HepG2 (cell line): ENCODE data around the gene L2HGDH. TPM values are rescaled to one million over a fixed set of nuclear protein-coding genes. Genes with fewer than 3 reads are reported as not detected.

Experiments used
- ATAC-seq: fragments of 200-7000 bp; cut with Tn5 transposase; 3 replicates; pipeline ENCODE4 v1.9.1; 2020; ENCODE audit warnings: mild to moderate bottlenecking, moderate library complexity
- BruUV-seq: library from RNA; stranded (reverse); fragments of 400-500 nt; replicated peaks from 2 replicates; lab custom pipeline; 2021; lab: Mats Ljungman, UMichigan
- CTCF ChIA-PET: fragments of 300-600 bp; formaldehyde crosslinking; extraction: SDS; loops from one replicate; lab custom pipeline; 2021; ENCODE audit warnings: low total read pairs, inconsistent platforms, low intra/inter-chr PET ratio; lab: Yijun Ruan, JAX
- POLR2A ChIA-PET: fragments of 350-600 bp; sonication (Branson Sonifier 250); formaldehyde crosslinking; loops from one replicate; lab custom pipeline; 2020; ENCODE audit warnings: antibody characterized with exemption, inconsistent platforms; lab: Yijun Ruan, JAX
- DNase-seq: peaks from one replicate; pipeline ENCODE4 v3.0.0-alpha.2; 2015; ENCODE audit warnings: low spot score
- FAIRE-seq: peaks from 3 replicates; lab custom pipeline; 2011; peaks lifted over from hg19 to GRCh38; lab: Jason Lieb, UNC
- H2AFZ ChIP-seq: one replicate; pipeline ENCODE4 v1.6.1; 2011; ENCODE audit warnings: low read length, inconsistent platforms
- H3K27ac ChIP-seq: fragments of 300-600 bp; 3 replicates; pipeline ENCODE4 v1.8.0; 2011; ENCODE audit warnings: mixed run types, mild to moderate bottlenecking, mixed read lengths, low read length, inconsistent platforms; ENCODE audit not compliant: insufficient read depth; ENCODE audit errors: extremely low read length
- H3K27me3 ChIP-seq, 2 experiments: fragments of 200-600 bp in 1 of 2; 2 replicates in 1 of 2; 3 replicates in 1 of 2; pipeline versions ENCODE4 v1.6.0 to v1.8.0; 2011; ENCODE audit warnings: low read length in 2 of 2, mild to moderate bottlenecking in 2 of 2, moderate library complexity in 2 of 2, inconsistent platforms in 1 of 2; ENCODE audit not compliant: insufficient read depth in 2 of 2, control insufficient read depth in 1 of 2
- H3K36me3 ChIP-seq, 2 experiments: fragments of 200-600 bp in 1 of 2; replicated peaks in 1 of 2; 2 replicates in 1 of 2; 3 replicates in 1 of 2; pipeline versions ENCODE4 v1.5.1 to v1.8.0; 2011; ENCODE audit warnings: low read length in 2 of 2, inconsistent platforms in 1 of 2; ENCODE audit not compliant: insufficient read depth in 2 of 2, control insufficient read depth in 1 of 2
- H3K4me1 ChIP-seq: 2 replicates; pipeline ENCODE4 v1.5.1; 2012; ENCODE audit warnings: low read length, inconsistent platforms; ENCODE audit not compliant: insufficient read depth
- H3K4me2 ChIP-seq: 2 replicates; pipeline ENCODE4 v1.6.0; 2011; ENCODE audit warnings: low read depth, low read length, inconsistent platforms
- H3K4me3 ChIP-seq, 3 experiments: fragments of 200-600 bp in 1 of 3; sonication (generic), shearing (Covaris generic) in 1 of 3; replicated peaks in 1 of 3; 2 replicates each; pipeline ENCODE4 v1.5.1; 2011 to 2016; ENCODE audit warnings: low read length in 3 of 3, inconsistent platforms in 2 of 3, low read depth in 2 of 3, mild to moderate bottlenecking in 2 of 3, control low read depth in 1 of 3, mixed read lengths in 1 of 3; ENCODE audit not compliant: insufficient read depth in 1 of 3
- H3K79me2 ChIP-seq: one replicate; pipeline ENCODE4 v1.6.1; 2011; ENCODE audit warnings: low read length, inconsistent platforms; ENCODE audit not compliant: insufficient read depth
- H3K9ac ChIP-seq: 2 replicates; pipeline ENCODE4 v1.6.0; 2011; ENCODE audit warnings: mild to moderate bottlenecking, low read depth, low read length, inconsistent platforms; ENCODE audit not compliant: insufficient read depth
- H3K9me3 ChIP-seq: 2 replicates; pipeline ENCODE4 v1.5.1; 2012; ENCODE audit warnings: mild to moderate bottlenecking, low read length
- H4K20me1 ChIP-seq: 2 replicates; pipeline ENCODE4 v1.6.0; 2011; ENCODE audit warnings: inconsistent platforms, mild to moderate bottlenecking, low read length, moderate library complexity; ENCODE audit not compliant: insufficient read depth
- CC2D1A ChIP-seq: sonication (generic); formaldehyde crosslinking; IDR thresholded peaks from 2 replicates; pipeline ENCODE4 v1.8.1; 2023; ENCODE audit warnings: mild to moderate bottlenecking, missing genetic modification reagents
- ELF4 ChIP-seq: sonication (generic); formaldehyde crosslinking; IDR thresholded peaks from 2 replicates; pipeline ENCODE4 v1.5.0; 2020; ENCODE audit warnings: missing genetic modification reagents, mild to moderate bottlenecking, moderate library complexity, borderline replicate concordance
- HNF4G ChIP-seq, 2 experiments: sonication (generic) in 1 of 2; formaldehyde crosslinking in 1 of 2; IDR thresholded peaks; 2 replicates each; pipeline versions ENCODE4 v1.4.0 to v1.6.1; 2011 to 2020; ENCODE audit warnings: borderline replicate concordance in 2 of 2, low read depth in 2 of 2, mild to moderate bottlenecking in 2 of 2, low read length in 1 of 2, missing genetic modification reagents in 1 of 2, moderate library complexity in 1 of 2
- LRRFIP1 ChIP-seq: sonication (generic); formaldehyde crosslinking; conservative IDR thresholded peaks from 2 replicates; pipeline ENCODE4 v1.4.0; 2020; ENCODE audit warnings: missing genetic modification reagents
- MBNL3 ChIP-seq: fragments of 250-450 bp; sonication (Bioruptor Pico); conservative IDR thresholded peaks from 2 replicates; pipeline ENCODE4 v1.8.0; 2022; ENCODE audit warnings: mild to moderate bottlenecking, inconsistent platforms
- RAD21 ChIP-seq: fragments of 450-650 bp; formaldehyde crosslinking; IDR thresholded peaks from 2 replicates; pipeline ENCODE4 v1.5.0; 2020; ENCODE audit warnings: mild to moderate bottlenecking
- RAD51 ChIP-seq: fragments of 450-650 bp; IDR thresholded peaks from 2 replicates; pipeline ENCODE4 v1.6.1; 2016; ENCODE audit warnings: borderline replicate concordance
- RXRA ChIP-seq: sonication (generic); formaldehyde crosslinking; IDR thresholded peaks from 2 replicates; pipeline ENCODE4 v1.5.1; 2020; ENCODE audit warnings: missing genetic modification reagents
- STAG1 ChIP-seq: sonication (generic); formaldehyde crosslinking; IDR thresholded peaks from 2 replicates; pipeline ENCODE4 v1.4.0; 2020; ENCODE audit warnings: missing genetic modification reagents
- TCF12 ChIP-seq, 2 experiments: fragments of 450-650 bp in 1 of 2; sonication (generic) in 1 of 2; formaldehyde crosslinking in 1 of 2; IDR thresholded peaks; 2 replicates each; pipeline versions ENCODE4 v1.6.1 to v1.8.0; 2017 to 2022; ENCODE audit warnings: antibody characterized with exemption in 1 of 2, mild to moderate bottlenecking in 1 of 2, missing genetic modification reagents in 1 of 2, moderate library complexity in 1 of 2
- TOE1 ChIP-seq: sonication (generic); formaldehyde crosslinking; IDR thresholded peaks from 2 replicates; pipeline ENCODE4 v1.4.0; 2020; ENCODE audit warnings: mild to moderate bottlenecking, missing genetic modification reagents
- WGBS: methylation state at CpG from one replicate; pipeline ENCODE4 v1.1.6; 2017; ENCODE audit warnings: low lambda C conversion rate; 5-methylcytosine and 5-hydroxymethylcytosine counted together
- in situ Hi-C: cut with HindIII; loops from 2 replicates; pipeline ENCODE4 v1.10.0; 2017; ENCODE audit warnings: low pct_unique_long_range_greater_than_20kb; ENCODE audit not compliant: extremely low pct_ligation_motif_present
- intact Hi-C: fragments of 100-400 bp; cut with micrococcal nuclease; formaldehyde crosslinking; loops from one replicate; pipeline ENCODE4 v1.10.0; 2022; ENCODE audit not compliant: unreplicated experiment
- polyA plus RNA-seq, 8 experiments: library from polyadenylated mRNA; depleted of rRNA in 3 of 8; stranded (reverse) in 7 of 8; unstranded in 1 of 8; fragments of >200 nt; fragmentation: Illumina TruSeq in 4 of 8; extraction: Trizol in 4 of 8; gene quantifications; 2 replicates each; pipeline versions ENCODE4 v1.2.1 to v1.2.3, GENCODE V29; 2011 to 2016; ENCODE audit warnings: low read depth in 4 of 8, missing spikeins in 1 of 8, mixed read lengths in 1 of 8; ENCODE audit not compliant: insufficient read depth in 1 of 8
- total RNA-seq, 5 experiments: library from RNA; depleted of rRNA; stranded (reverse); fragments of >200 nt; fragmentation: Illumina TruSeq; extraction: Trizol; gene quantifications; 2 replicates each; pipeline ENCODE4 v1.2.3, GENCODE V29; 2016; ENCODE audit warnings: low read depth in 1 of 5
- TF ChIP-seq, protein P1 (sequence below): sonication (generic); formaldehyde crosslinking; IDR thresholded peaks from 2 replicates; pipeline ENCODE4 v1.4.0; 2020; ENCODE audit warnings: missing genetic modification reagents
- TF ChIP-seq, protein P2 (sequence below): sonication (generic); formaldehyde crosslinking; IDR thresholded peaks from 2 replicates; pipeline ENCODE4 v1.5.1; 2020; ENCODE audit warnings: mild to moderate bottlenecking, missing genetic modification reagents, moderate library complexity
- TF ChIP-seq, protein P3 (sequence below): sonication (generic); formaldehyde crosslinking; IDR thresholded peaks from 2 replicates; pipeline ENCODE4 v1.4.0; 2020; ENCODE audit warnings: missing genetic modification reagents
- TF ChIP-seq, protein P4 (sequence below): sonication (generic); formaldehyde crosslinking; conservative IDR thresholded peaks from 2 replicates; pipeline ENCODE4 v1.8.0; 2022; ENCODE audit warnings: low read depth, missing genetic modification reagents
- TF ChIP-seq, protein P5 (sequence below), 2 experiments: fragments of 450-650 bp in 1 of 2; sonication (generic) in 1 of 2; formaldehyde crosslinking; IDR thresholded peaks; 2 replicates each; pipeline versions ENCODE4 v1.5.0 to v1.8.0; 2020 to 2022; ENCODE audit warnings: mild to moderate bottlenecking in 1 of 2, missing genetic modification reagents in 1 of 2

The L2HGDH gene
- total and polyA plus RNA-seq, 2 of the 13 experiments (the other 11 are each of a cell fraction or from before 2014, with no cell fraction given), result 3.3 to 5.0 TPM

- in situ Hi-C loops, result no loop called here
- Histone ChIP-seq H3K4me2 (no peak overlapping the region), H3K36me3 (peaks cover 0 to 3% of the 10 kb centered on the region in 2 experiments; a peak in 2 of 5 replicates), H3K9ac (no peak overlapping the region), H3K27me3 (no peaks in the 10 kb centered on the region), H3K27ac (no peak overlapping the region), H4K20me1 (no peaks in the 10 kb centered on the region), H3K79me2 (no peaks in the 10 kb centered on the region), H3K4me1 (no peaks in the 10 kb centered on the region), H3K9me3 (no peaks in the 10 kb centered on the region), H2AFZ (no peak overlapping the region), H3K4me3 (no peak overlapping the region)
- ChIA-PET POLR2A (no interaction called here), CTCF (no interaction called here)
- intact Hi-C loops, result no loop called here
- BruUV-seq, result no TSS peak
- ATAC-seq, result no peak
- FAIRE-seq, result no peak
- no peak for DNase-seq
- TF ChIP-seq, protein P1, sequence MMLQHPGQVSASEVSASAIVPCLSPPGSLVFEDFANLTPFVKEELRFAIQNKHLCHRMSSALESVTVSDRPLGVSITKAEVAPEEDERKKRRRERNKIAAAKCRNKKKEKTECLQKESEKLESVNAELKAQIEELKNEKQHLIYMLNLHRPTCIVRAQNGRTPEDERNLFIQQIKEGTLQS, result no peak
- TF ChIP-seq LRRFIP1 (CRISPR knock-in tag), result no peak
- TF ChIP-seq RAD51, result no peak
- no peak for TF ChIP-seq CC2D1A
- TF ChIP-seq STAG1 (CRISPR knock-in tag), result no peak
- TF ChIP-seq MBNL3 (CRISPR knock-in tag), result no peak
- TF ChIP-seq ELF4 (CRISPR knock-in tag), result no peak
- TF ChIP-seq HNF4G (IDR thresholded peaks at IDR 0.05; ENCODE audit: borderline replicate concordance, low read depth, low read length), result no peak
- no peak for TF ChIP-seq HNF4G (CRISPR knock-in tag; IDR thresholded peaks at IDR 0.05; ENCODE audit: borderline replicate concordance, low read depth)
- TF ChIP-seq, protein P2, sequence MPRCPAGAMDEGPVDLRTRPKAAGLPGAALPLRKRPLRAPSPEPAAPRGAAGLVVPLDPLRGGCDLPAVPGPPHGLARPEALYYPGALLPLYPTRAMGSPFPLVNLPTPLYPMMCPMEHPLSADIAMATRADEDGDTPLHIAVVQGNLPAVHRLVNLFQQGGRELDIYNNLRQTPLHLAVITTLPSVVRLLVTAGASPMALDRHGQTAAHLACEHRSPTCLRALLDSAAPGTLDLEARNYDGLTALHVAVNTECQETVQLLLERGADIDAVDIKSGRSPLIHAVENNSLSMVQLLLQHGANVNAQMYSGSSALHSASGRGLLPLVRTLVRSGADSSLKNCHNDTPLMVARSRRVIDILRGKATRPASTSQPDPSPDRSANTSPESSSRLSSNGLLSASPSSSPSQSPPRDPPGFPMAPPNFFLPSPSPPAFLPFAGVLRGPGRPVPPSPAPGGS, result no peak
- no peak for TF ChIP-seq RXRA (CRISPR knock-in tag)
- TF ChIP-seq, protein P3, sequence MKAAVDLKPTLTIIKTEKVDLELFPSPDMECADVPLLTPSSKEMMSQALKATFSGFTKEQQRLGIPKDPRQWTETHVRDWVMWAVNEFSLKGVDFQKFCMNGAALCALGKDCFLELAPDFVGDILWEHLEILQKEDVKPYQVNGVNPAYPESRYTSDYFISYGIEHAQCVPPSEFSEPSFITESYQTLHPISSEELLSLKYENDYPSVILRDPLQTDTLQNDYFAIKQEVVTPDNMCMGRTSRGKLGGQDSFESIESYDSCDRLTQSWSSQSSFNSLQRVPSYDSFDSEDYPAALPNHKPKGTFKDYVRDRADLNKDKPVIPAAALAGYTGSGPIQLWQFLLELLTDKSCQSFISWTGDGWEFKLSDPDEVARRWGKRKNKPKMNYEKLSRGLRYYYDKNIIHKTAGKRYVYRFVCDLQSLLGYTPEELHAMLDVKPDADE (CRISPR knock-in tag), result no peak
- TF ChIP-seq TCF12 (IDR thresholded peaks at IDR 0.05), result no peak
- TF ChIP-seq TCF12 (CRISPR knock-in tag; IDR thresholded peaks at IDR 0.05), result no peak
- TF ChIP-seq, protein P4, sequence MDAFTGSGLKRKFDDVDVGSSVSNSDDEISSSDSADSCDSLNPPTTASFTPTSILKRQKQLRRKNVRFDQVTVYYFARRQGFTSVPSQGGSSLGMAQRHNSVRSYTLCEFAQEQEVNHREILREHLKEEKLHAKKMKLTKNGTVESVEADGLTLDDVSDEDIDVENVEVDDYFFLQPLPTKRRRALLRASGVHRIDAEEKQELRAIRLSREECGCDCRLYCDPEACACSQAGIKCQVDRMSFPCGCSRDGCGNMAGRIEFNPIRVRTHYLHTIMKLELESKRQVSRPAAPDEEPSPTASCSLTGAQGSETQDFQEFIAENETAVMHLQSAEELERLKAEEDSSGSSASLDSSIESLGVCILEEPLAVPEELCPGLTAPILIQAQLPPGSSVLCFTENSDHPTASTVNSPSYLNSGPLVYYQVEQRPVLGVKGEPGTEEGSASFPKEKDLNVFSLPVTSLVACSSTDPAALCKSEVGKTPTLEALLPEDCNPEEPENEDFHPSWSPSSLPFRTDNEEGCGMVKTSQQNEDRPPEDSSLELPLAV, result no peak
- no peak for TF ChIP-seq TOE1 (CRISPR knock-in tag)
- TF ChIP-seq, protein P5, sequence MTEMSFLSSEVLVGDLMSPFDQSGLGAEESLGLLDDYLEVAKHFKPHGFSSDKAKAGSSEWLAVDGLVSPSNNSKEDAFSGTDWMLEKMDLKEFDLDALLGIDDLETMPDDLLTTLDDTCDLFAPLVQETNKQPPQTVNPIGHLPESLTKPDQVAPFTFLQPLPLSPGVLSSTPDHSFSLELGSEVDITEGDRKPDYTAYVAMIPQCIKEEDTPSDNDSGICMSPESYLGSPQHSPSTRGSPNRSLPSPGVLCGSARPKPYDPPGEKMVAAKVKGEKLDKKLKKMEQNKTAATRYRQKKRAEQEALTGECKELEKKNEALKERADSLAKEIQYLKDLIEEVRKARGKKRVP (CRISPR knock-in tag; IDR thresholded peaks at IDR 0.05), result no peak
- no peak for TF ChIP-seq RAD21 (CRISPR knock-in tag)
- 80% methylated on average over 5 of the region's 5 CpGs for WGBS
Observed at GRCh38 chr14:50290306-50290705, 21.7 kb downstream of the L2HGDH start.
